SU-DHL-6 (cell line): ENCODE measurements around the gene FUT9.

ENCODE experiments used
- H2AFZ ChIP-seq: fragments of 200-600 bp; sonication (generic); 2 replicates; pipeline ENCODE4 v1.6.1; 2014; ENCODE audit warnings: low read depth, mild to moderate bottlenecking, moderate library complexity, mixed read lengths, antibody characterized with exemption, low read length; ENCODE audit not compliant: severe bottlenecking
- H3F3A ChIP-seq: fragments of 200-600 bp; shearing (Covaris generic); 2 replicates; pipeline ENCODE4 v1.6.0; 2016; ENCODE audit warnings: antibody characterized with exemption, mild to moderate bottlenecking; ENCODE audit not compliant: insufficient read depth
- H3K27ac ChIP-seq: fragments of 200-600 bp; sonication (generic); 2 replicates; pipeline ENCODE4 v1.5.1; 2016; ENCODE audit warnings: low read depth, mild to moderate bottlenecking, low read length, moderate library complexity, mixed read lengths
- H3K27me3 ChIP-seq: fragments of 200-600 bp; sonication (generic), shearing (Covaris generic); 2 replicates; pipeline ENCODE4 v1.6.0; 2014; ENCODE audit warnings: mild to moderate bottlenecking, low read length
- H3K36me3 ChIP-seq: fragments of 200-600 bp; sonication (generic); 2 replicates; pipeline ENCODE4 v1.6.1; 2014; ENCODE audit warnings: mild to moderate bottlenecking, low read length, mixed read lengths
- H3K4me2 ChIP-seq: fragments of 300-600, 200-600 bp; shearing (Covaris generic), sonication (generic); 2 replicates; pipeline ENCODE4 v1.6.0; 2014; ENCODE audit warnings: low read length, low read depth, mild to moderate bottlenecking; ENCODE audit not compliant: poor library complexity, severe bottlenecking
- H3K4me3 ChIP-seq: fragments of 200-600 bp; sonication (generic); 2 replicates; pipeline ENCODE4 v1.5.1; 2014; ENCODE audit warnings: antibody characterized with exemption, low read length, mild to moderate bottlenecking, mixed read lengths; ENCODE audit not compliant: insufficient read depth, poor library complexity, severe bottlenecking
- H3K79me2 ChIP-seq: fragments of 200-600 bp; sonication (generic); 2 replicates; pipeline ENCODE4 v1.6.1; 2014; ENCODE audit warnings: mild to moderate bottlenecking, low read length, moderate library complexity; ENCODE audit not compliant: insufficient read depth
- H3K9ac ChIP-seq: fragments of 200-600 bp; sonication (generic); 2 replicates; pipeline ENCODE4 v1.7.0; 2014; ENCODE audit warnings: mild to moderate bottlenecking, low read length
- H3K9me2 ChIP-seq: fragments of 200-600 bp; sonication (generic); replicated peaks from 2 replicates; pipeline ENCODE4 v1.6.1; 2014; ENCODE audit warnings: low read length; ENCODE audit not compliant: insufficient read depth
- H3K9me3 ChIP-seq: fragments of 200-600 bp; sonication (generic); 2 replicates; pipeline ENCODE4 v1.6.1; 2014; ENCODE audit warnings: low read length, mixed read lengths; ENCODE audit not compliant: insufficient read depth
- H4K20me1 ChIP-seq: fragments of 200-600 bp; sonication (generic); 2 replicates; pipeline ENCODE4 v1.6.1; 2014; ENCODE audit warnings: low read depth, mild to moderate bottlenecking, antibody characterized with exemption, low read length, moderate library complexity, mixed read lengths
- EZH2phosphoT487 ChIP-seq: fragments of 200-600 bp; sonication (generic), shearing (Covaris generic); conservative IDR thresholded peaks from 2 replicates; pipeline ENCODE4 v1.6.1; 2018; ENCODE audit warnings: mild to moderate bottlenecking, antibody characterized with exemption, low read length, moderate library complexity, mixed read lengths
- TF ChIP-seq, protein P1 (sequence below): fragments of 200-600 bp; sonication (generic); IDR thresholded peaks from one replicate; pipeline ENCODE4 v1.5.1; 2017; ENCODE audit warnings: antibody characterized with exemption, mild to moderate bottlenecking, low read length, moderate library complexity; ENCODE audit not compliant: insufficient read depth, poor library complexity, severe bottlenecking

The FUT9 gene

DNA sequence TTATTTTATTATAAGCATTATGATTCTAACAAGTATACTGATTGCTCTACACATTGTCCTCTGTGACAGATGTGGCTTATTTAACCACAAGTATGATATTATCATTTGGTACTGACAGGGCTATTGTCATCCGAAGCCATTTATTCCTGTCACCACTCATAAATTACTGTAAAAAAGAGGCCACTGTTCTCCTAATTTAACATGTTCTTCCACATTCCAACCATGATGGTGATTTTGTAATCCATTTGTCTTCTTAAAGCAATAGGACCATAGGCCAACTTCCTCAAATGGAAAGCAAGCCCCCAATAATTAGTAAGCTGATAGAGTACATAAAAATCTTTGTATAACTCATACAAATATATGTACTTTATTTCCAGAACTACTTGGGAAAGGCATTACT, 50.6 kb downstream of the FUT9 start:
- H4K20me1 ChIP-seq, result no peaks in the 10 kb centered on the region
- no peaks in the 10 kb centered on the region for H3K9me2 ChIP-seq
- no peaks in the 10 kb centered on the region for H3K27me3 ChIP-seq
- TF ChIP-seq, protein P1, sequence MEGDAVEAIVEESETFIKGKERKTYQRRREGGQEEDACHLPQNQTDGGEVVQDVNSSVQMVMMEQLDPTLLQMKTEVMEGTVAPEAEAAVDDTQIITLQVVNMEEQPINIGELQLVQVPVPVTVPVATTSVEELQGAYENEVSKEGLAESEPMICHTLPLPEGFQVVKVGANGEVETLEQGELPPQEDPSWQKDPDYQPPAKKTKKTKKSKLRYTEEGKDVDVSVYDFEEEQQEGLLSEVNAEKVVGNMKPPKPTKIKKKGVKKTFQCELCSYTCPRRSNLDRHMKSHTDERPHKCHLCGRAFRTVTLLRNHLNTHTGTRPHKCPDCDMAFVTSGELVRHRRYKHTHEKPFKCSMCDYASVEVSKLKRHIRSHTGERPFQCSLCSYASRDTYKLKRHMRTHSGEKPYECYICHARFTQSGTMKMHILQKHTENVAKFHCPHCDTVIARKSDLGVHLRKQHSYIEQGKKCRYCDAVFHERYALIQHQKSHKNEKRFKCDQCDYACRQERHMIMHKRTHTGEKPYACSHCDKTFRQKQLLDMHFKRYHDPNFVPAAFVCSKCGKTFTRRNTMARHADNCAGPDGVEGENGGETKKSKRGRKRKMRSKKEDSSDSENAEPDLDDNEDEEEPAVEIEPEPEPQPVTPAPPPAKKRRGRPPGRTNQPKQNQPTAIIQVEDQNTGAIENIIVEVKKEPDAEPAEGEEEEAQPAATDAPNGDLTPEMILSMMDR, result no peak
- no peak for TF ChIP-seq EZH2phosphoT487
- H3F3A ChIP-seq, result no peaks in the 10 kb centered on the region
- H3K4me2 ChIP-seq, result no peak overlapping the region
- H3K36me3 ChIP-seq, result no peaks in the 10 kb centered on the region
- H3K79me2 ChIP-seq, result no peaks in the 10 kb centered on the region
- no peak overlapping the region for H3K4me3 ChIP-seq
- H3K27ac ChIP-seq, result no peak overlapping the region
- no peak overlapping the region for H2AFZ ChIP-seq
- no peak overlapping the region for H3K9ac ChIP-seq
- no peaks in the 10 kb centered on the region for H3K9me3 ChIP-seq

DNA sequence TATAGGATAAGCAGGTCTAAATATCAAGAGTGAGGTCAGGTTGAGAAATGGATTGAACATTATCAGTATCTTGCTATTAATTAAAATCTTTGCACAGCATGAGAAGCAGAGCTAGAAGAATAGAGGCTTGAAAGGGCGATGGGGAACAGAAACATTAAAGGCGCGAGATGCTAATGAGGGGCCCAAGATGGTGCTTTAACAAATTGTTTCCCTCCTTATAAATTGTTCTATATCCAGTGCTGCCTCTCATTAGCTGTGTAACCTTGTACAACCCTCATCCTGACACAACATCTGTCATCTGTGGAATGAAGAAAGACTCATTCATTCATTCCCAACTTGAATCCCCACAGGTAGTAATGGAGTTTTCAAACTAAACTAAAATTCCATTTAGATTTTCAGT, 57.8 kb downstream of the FUT9 start:
- Histone ChIP-seq H4K20me1 (no peaks in the 10 kb centered on the region), H3K9ac (no peak overlapping the region), H3K27me3 (no peaks in the 10 kb centered on the region), H3K79me2 (no peaks in the 10 kb centered on the region), H2AFZ (no peak overlapping the region), H3K27ac (no peak overlapping the region), H3K4me3 (no peak overlapping the region), H3K4me2 (no peak overlapping the region), H3K9me2 (no peaks in the 10 kb centered on the region), H3K9me3 (no peaks in the 10 kb centered on the region), H3K36me3 (no peaks in the 10 kb centered on the region), H3F3A (no peaks in the 10 kb centered on the region)
- TF ChIP-seq EZH2phosphoT487, result no peak
- TF ChIP-seq, protein P1, result no peak

GRCh38 chr6:96074006-96074405, 58.2 kb downstream of the FUT9 start:
- Histone ChIP-seq H3K27ac (no peak overlapping the region), H3K4me2 (no peak overlapping the region), H3K27me3 (no peaks in the 10 kb centered on the region), H3K9ac (no peak overlapping the region), H3K36me3 (no peaks in the 10 kb centered on the region), H3K4me3 (no peak overlapping the region), H3K9me2 (no peaks in the 10 kb centered on the region), H3K79me2 (no peaks in the 10 kb centered on the region), H3K9me3 (no peaks in the 10 kb centered on the region), H2AFZ (no peak overlapping the region), H3F3A (no peaks in the 10 kb centered on the region), H4K20me1 (no peaks in the 10 kb centered on the region)
- TF ChIP-seq, protein P1, result no peak
- TF ChIP-seq EZH2phosphoT487, result no peak
